ENCODE data around the gene ELOVL7. TPM values are rescaled to one million over a fixed set of nuclear protein-coding genes. Genes with fewer than 3 reads are reported as not detected.

ELOVL7 gene
- total RNA-seq, 1 donor from 2014 or later: 5.5 TPM

GRCh38 chr5:60763061-60763460 is 81.0 kb downstream of the ELOVL7 start:
- H2AFZ ChIP-seq (replicated peaks): no peak overlapping the region
- no peaks in the 10 kb centered on the region for H3K79me2 ChIP-seq (ENCODE audit: low read depth)
- no peaks in the 10 kb centered on the region for H3K4me1 ChIP-seq
- no peak overlapping the region for H3K9ac ChIP-seq
- no peak overlapping the region for H3K4me3 ChIP-seq
- Mint-ChIP-seq H3K9me3 (no peaks in the 10 kb centered on the region), H3K4me3 (no peak overlapping the region), H3K27me3 (ENCODE audit: insufficient read depth, low read depth) (no peaks in the 10 kb centered on the region), H3K36me3 (no peaks in the 10 kb centered on the region), H3K27ac (no peak overlapping the region), H3K4me1 (no peaks in the 10 kb centered on the region)
- no peak for TF ChIP-seq CTCF (IDR thresholded peaks at IDR 0.05)
- TF ChIP-seq EZH2 (IDR thresholded peaks at IDR 0.05): no peak
- no peak for TF ChIP-seq EZH2phosphoT487 (IDR thresholded peaks at IDR 0.05)
- no peak overlapping the region for H3K4me2 ChIP-seq
- no peaks in the 10 kb centered on the region for H4K20me1 ChIP-seq (ENCODE audit: low read depth)
- H3K36me3 ChIP-seq: no peaks in the 10 kb centered on the region
- no peaks in the 10 kb centered on the region for H3K9me3 ChIP-seq (ENCODE audit: low read depth)
- DNase-seq (ENCODE audit: low spot score): no peak
- H3K27me3 ChIP-seq: no peaks in the 10 kb centered on the region
- H3F3A ChIP-seq (ENCODE audit: low read depth): no peaks in the 10 kb centered on the region
- no peak overlapping the region for H3K27ac ChIP-seq

GRCh38 chr5:60754495-60754894 is 89.6 kb downstream of the ELOVL7 start:
- no peak for TF ChIP-seq CTCF (IDR thresholded peaks at IDR 0.05)
- no peak for TF ChIP-seq EZH2phosphoT487 (IDR thresholded peaks at IDR 0.05)
- no peak for TF ChIP-seq EZH2 (IDR thresholded peaks at IDR 0.05)
- no peak overlapping the region for H3K27ac Mint-ChIP-seq
- H3K4me1 Mint-ChIP-seq: no peaks in the 10 kb centered on the region
- no peak overlapping the region for H3K4me2 ChIP-seq
- no peak overlapping the region for H3K27ac ChIP-seq
- no peaks in the 10 kb centered on the region for H3K27me3 Mint-ChIP-seq (ENCODE audit: insufficient read depth, low read depth)
- no peaks in the 10 kb centered on the region for H3K36me3 Mint-ChIP-seq
- H3K36me3 ChIP-seq: no peaks in the 10 kb centered on the region
- H3K4me3 ChIP-seq: no peak overlapping the region
- no peak for DNase-seq (ENCODE audit: low spot score)
- H3K4me1 ChIP-seq: no peaks in the 10 kb centered on the region
- H3K9me3 Mint-ChIP-seq: no peaks in the 10 kb centered on the region
- no peaks in the 10 kb centered on the region for H3F3A ChIP-seq (ENCODE audit: low read depth)
- no peak overlapping the region for H3K4me3 Mint-ChIP-seq
- H4K20me1 ChIP-seq (ENCODE audit: low read depth): no peaks in the 10 kb centered on the region
- H3K27me3 ChIP-seq: no peaks in the 10 kb centered on the region
- no peak overlapping the region for H3K9ac ChIP-seq
- no peaks in the 10 kb centered on the region for H3K79me2 ChIP-seq (ENCODE audit: low read depth)
- H2AFZ ChIP-seq (replicated peaks): no peak overlapping the region
- H3K9me3 ChIP-seq (ENCODE audit: low read depth): no peaks in the 10 kb centered on the region

- TF ChIP-seq EZH2 (IDR thresholded peaks at IDR 0.05) (no peak), CTCF (IDR thresholded peaks at IDR 0.05) (no peak), EZH2phosphoT487 (IDR thresholded peaks at IDR 0.05) (no peak)
- no peak overlapping the region for H3K4me3 Mint-ChIP-seq
- H3K27ac ChIP-seq: no peak overlapping the region
- H3K36me3 ChIP-seq: no peaks in the 10 kb centered on the region
- no peaks in the 10 kb centered on the region for H3K4me1 Mint-ChIP-seq
- H3K27ac Mint-ChIP-seq: no peak overlapping the region
- no peak overlapping the region for H3K4me2 ChIP-seq
- H3K79me2 ChIP-seq (ENCODE audit: low read depth): no peaks in the 10 kb centered on the region
- H3K36me3 Mint-ChIP-seq: no peaks in the 10 kb centered on the region
- H3K27me3 Mint-ChIP-seq (ENCODE audit: insufficient read depth, low read depth): no peaks in the 10 kb centered on the region
- H3K9me3 Mint-ChIP-seq: peaks cover 11% of the 10 kb centered on the region
- no peak overlapping the region for H2AFZ ChIP-seq (replicated peaks)
- no peaks in the 10 kb centered on the region for H3K9me3 ChIP-seq (ENCODE audit: low read depth)
- no peak overlapping the region for H3K9ac ChIP-seq
- no peak overlapping the region for H3K4me3 ChIP-seq
- no peaks in the 10 kb centered on the region for H3F3A ChIP-seq (ENCODE audit: low read depth)
- H3K4me1 ChIP-seq: no peaks in the 10 kb centered on the region
- no peaks in the 10 kb centered on the region for H4K20me1 ChIP-seq (ENCODE audit: low read depth)
- no peaks in the 10 kb centered on the region for H3K27me3 ChIP-seq
- DNase-seq (ENCODE audit: low spot score): no peak
These were observed 99.4 kb downstream of the ELOVL7 start for GRCh38 chr5:60744682-60745081.

Data from neural progenitor cell (in vitro differentiated cells).